ENCODE results near the gene GRIA2.

The GRIA2 gene

DNA sequence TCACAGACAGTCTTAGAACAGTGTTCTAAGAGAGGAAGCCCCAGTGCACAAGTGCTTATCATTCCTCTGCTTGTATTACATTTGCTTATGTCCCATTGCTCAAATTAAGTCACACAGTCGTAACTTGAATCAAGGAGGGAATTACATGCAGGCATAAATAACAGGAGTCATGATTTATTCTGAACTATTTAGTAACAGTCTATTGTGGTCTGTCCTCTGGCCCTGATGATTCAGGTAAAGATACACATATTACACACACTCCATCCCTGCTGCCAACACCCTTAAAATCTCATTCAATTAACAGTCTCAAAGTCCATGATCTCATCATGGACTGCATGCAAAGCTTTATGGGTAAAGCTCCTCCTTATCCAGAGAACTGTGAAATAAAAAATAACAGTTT, 60.1 kb downstream of the GRIA2 start:
- Histone ChIP-seq H3K27me3 (replicated peaks in 2 of 5; ENCODE audit: control insufficient read depth in 4 of 5, insufficient read depth in 5 of 5, low read length in 4 of 5) (no peaks in the 10 kb centered on the region), H3K4me3 (ENCODE audit: control insufficient read depth in 1 of 7, extremely low read depth in 1 of 7, insufficient read depth in 4 of 7, low read depth in 2 of 7, low read length in 6 of 7) (no peak overlapping the region), H3K9me3 (ENCODE audit: control extremely low read depth in 1 of 5, control insufficient read depth in 4 of 5, insufficient read depth in 2 of 5, low read depth in 1 of 5, low read length in 4 of 5) (no peaks in the 10 kb centered on the region), H3K27ac (ENCODE audit: insufficient read depth in 1 of 2, low read depth in 1 of 2, low read length in 2 of 2, poor library complexity in 1 of 2, severe bottlenecking in 2 of 2) (no peak overlapping the region), H3K4me1 (ENCODE audit: control extremely low read depth in 1 of 4, control insufficient read depth in 4 of 4, insufficient read depth in 4 of 4, low read length in 3 of 4) (no peaks in the 10 kb centered on the region), H3K36me3 (ENCODE audit: control insufficient read depth in 4 of 4, insufficient read depth in 4 of 4, low read length in 3 of 4) (no peaks in the 10 kb centered on the region)
- DNase-seq, result no peak
- ChIA-PET POLR2A (no interaction called here), CTCF (no interaction called here)
- WGBS (ENCODE audit: insufficient coverage), result no CpG with 5 or more reads among the region's 1 CpG

DNA sequence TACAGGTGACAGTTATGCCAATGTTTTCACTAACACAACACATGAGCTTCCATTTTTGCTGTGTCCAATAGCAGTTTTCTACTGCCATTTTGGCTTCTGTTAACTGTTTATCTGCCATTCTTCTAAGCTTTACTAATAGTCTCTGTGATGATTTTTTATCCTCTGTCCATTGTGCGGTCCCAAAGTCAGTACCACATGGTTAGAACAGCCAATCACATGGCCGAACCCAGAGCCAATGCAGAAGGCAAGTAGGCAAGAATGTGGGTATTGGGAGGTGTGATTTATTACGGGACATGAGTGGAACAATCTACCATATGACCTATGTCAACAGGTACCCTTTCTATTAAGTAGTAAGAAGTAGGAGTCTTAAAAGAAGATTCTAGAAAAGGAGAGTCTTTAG, 61.5 kb downstream of the GRIA2 start:
- H3K27ac ChIP-seq (ENCODE audit: insufficient read depth in 1 of 2, low read depth in 1 of 2, low read length in 2 of 2, poor library complexity in 1 of 2, severe bottlenecking in 2 of 2), result no peak overlapping the region
- no peak overlapping the region for H3K4me3 ChIP-seq (ENCODE audit: control insufficient read depth in 1 of 7, extremely low read depth in 1 of 7, insufficient read depth in 4 of 7, low read depth in 2 of 7, low read length in 6 of 7)
- WGBS (ENCODE audit: insufficient coverage), result no CpG with 5 or more reads among the region's 3 CpGs
- no peaks in the 10 kb centered on the region for H3K4me1 ChIP-seq (ENCODE audit: control extremely low read depth in 1 of 4, control insufficient read depth in 4 of 4, insufficient read depth in 4 of 4, low read length in 3 of 4)
- ChIA-PET CTCF (no interaction called here), POLR2A (no interaction called here)
- H3K36me3 ChIP-seq (ENCODE audit: control insufficient read depth in 4 of 4, insufficient read depth in 4 of 4, low read length in 3 of 4), result no peaks in the 10 kb centered on the region
- DNase-seq, result no peak
- peaks cover 0 to 2% (median 0%) of the 10 kb centered on the region in 5 experiments for H3K27me3 ChIP-seq (replicated peaks in 2 of 5; ENCODE audit: control insufficient read depth in 4 of 5, insufficient read depth in 5 of 5, low read length in 4 of 5)
- no peaks in the 10 kb centered on the region for H3K9me3 ChIP-seq (ENCODE audit: control extremely low read depth in 1 of 5, control insufficient read depth in 4 of 5, insufficient read depth in 2 of 5, low read depth in 1 of 5, low read length in 4 of 5)

DNA sequence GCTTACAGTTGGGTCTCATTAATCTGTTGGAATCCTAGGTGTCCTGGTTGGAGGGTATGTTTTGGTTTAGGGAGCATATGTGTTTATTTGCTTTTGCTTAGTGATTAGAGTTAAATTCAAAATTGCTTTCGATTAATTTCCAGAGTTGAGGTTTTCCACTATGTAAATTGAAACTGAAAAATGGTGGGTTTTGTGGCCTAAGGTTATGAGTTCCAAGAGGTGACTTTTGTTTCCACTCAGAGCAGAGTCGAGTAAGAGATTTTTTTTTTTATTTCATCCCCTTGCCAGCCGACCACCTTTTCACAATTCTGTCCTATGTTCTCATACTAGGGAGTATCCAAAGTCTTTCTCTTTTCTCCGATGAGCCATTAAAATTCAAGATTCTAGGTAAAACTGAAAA, 66.9 kb downstream of the GRIA2 start:
- H3K36me3 ChIP-seq (ENCODE audit: control insufficient read depth in 4 of 4, insufficient read depth in 4 of 4, low read length in 3 of 4), result no peaks in the 10 kb centered on the region
- H3K4me3 ChIP-seq (ENCODE audit: control insufficient read depth in 1 of 7, extremely low read depth in 1 of 7, insufficient read depth in 4 of 7, low read depth in 2 of 7, low read length in 6 of 7), result no peak overlapping the region
- H3K27ac ChIP-seq (ENCODE audit: insufficient read depth in 1 of 2, low read depth in 1 of 2, low read length in 2 of 2, poor library complexity in 1 of 2, severe bottlenecking in 2 of 2), result no peak overlapping the region
- WGBS (ENCODE audit: insufficient coverage), result 100% methylated on average over 1 of the region's 4 CpGs
- POLR2A ChIA-PET, result no interaction called here
- DNase-seq, result no peak
- H3K9me3 ChIP-seq (ENCODE audit: control extremely low read depth in 1 of 5, control insufficient read depth in 4 of 5, insufficient read depth in 2 of 5, low read depth in 1 of 5, low read length in 4 of 5), result no peaks in the 10 kb centered on the region
- CTCF ChIA-PET, result no interaction called here
- no peaks in the 10 kb centered on the region for H3K4me1 ChIP-seq (ENCODE audit: control extremely low read depth in 1 of 4, control insufficient read depth in 4 of 4, insufficient read depth in 4 of 4, low read length in 3 of 4)
- peaks cover 0 to 2% (median 0%) of the 10 kb centered on the region in 5 experiments for H3K27me3 ChIP-seq (replicated peaks in 2 of 5; ENCODE audit: control insufficient read depth in 4 of 5, insufficient read depth in 5 of 5, low read length in 4 of 5)

DNA sequence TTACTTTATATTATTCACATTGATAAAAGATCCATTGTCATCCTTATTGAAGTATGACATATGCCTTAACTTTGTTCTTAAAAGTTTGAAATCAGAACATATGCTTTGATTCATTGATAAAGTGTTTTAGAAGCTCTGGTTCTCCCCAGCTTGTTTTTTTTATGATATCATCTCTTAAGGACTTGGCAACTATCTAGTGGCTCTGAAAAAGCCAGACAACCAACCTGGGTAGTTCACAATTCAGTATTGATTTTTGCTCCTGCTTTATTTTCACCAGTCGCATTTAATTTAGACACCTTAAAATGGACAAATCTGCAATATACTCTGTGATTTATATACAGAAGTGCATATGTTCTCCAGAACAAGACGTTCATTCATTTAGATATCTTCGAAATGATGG, 70.1 kb downstream of the GRIA2 start:
- H3K27me3 ChIP-seq (replicated peaks in 2 of 5; ENCODE audit: control insufficient read depth in 4 of 5, insufficient read depth in 5 of 5, low read length in 4 of 5), result peaks cover 0 to 2% (median 0%) of the 10 kb centered on the region in 5 experiments
- H3K36me3 ChIP-seq (ENCODE audit: control insufficient read depth in 4 of 4, insufficient read depth in 4 of 4, low read length in 3 of 4), result no peaks in the 10 kb centered on the region
- H3K4me1 ChIP-seq (ENCODE audit: control extremely low read depth in 1 of 4, control insufficient read depth in 4 of 4, insufficient read depth in 4 of 4, low read length in 3 of 4), result no peaks in the 10 kb centered on the region
- no peaks in the 10 kb centered on the region for H3K9me3 ChIP-seq (ENCODE audit: control extremely low read depth in 1 of 5, control insufficient read depth in 4 of 5, insufficient read depth in 2 of 5, low read depth in 1 of 5, low read length in 4 of 5)
- H3K4me3 ChIP-seq (ENCODE audit: control insufficient read depth in 1 of 7, extremely low read depth in 1 of 7, insufficient read depth in 4 of 7, low read depth in 2 of 7, low read length in 6 of 7), result no peak overlapping the region
- no peak overlapping the region for H3K27ac ChIP-seq (ENCODE audit: insufficient read depth in 1 of 2, low read depth in 1 of 2, low read length in 2 of 2, poor library complexity in 1 of 2, severe bottlenecking in 2 of 2)
- WGBS (ENCODE audit: insufficient coverage), result 100% methylated on average over 1 of the region's 3 CpGs
- no peak for DNase-seq
- CTCF ChIA-PET, result no interaction called here
- POLR2A ChIA-PET, result no interaction called here

DNA sequence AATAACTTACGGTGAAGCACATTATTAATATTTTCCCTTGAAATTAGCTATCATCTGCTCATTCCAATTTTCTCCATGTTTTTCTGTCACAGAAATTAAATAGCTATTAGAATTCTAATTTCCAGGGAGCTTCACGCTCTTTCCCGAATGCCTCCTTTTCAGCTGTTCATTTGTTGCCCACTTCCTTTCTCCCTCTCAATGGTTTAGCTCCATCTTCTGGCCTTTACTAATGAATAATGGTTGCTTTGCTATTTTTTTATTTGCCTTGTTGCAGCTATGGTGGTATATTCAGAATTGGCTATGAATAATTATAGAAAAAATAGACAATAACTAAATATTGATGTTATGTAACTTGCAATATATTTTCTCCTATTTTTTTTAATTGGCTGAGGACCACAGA, 70.5 kb downstream of the GRIA2 start:
- H3K4me1 ChIP-seq (ENCODE audit: control extremely low read depth in 1 of 4, control insufficient read depth in 4 of 4, insufficient read depth in 4 of 4, low read length in 3 of 4), result no peaks in the 10 kb centered on the region
- no peaks in the 10 kb centered on the region for H3K36me3 ChIP-seq (ENCODE audit: control insufficient read depth in 4 of 4, insufficient read depth in 4 of 4, low read length in 3 of 4)
- H3K27ac ChIP-seq (ENCODE audit: insufficient read depth in 1 of 2, low read depth in 1 of 2, low read length in 2 of 2, poor library complexity in 1 of 2, severe bottlenecking in 2 of 2), result no peak overlapping the region
- 100% methylated on average over 1 of the region's 3 CpGs for WGBS (ENCODE audit: insufficient coverage)
- no peaks in the 10 kb centered on the region for H3K9me3 ChIP-seq (ENCODE audit: control extremely low read depth in 1 of 5, control insufficient read depth in 4 of 5, insufficient read depth in 2 of 5, low read depth in 1 of 5, low read length in 4 of 5)
- no peak overlapping the region for H3K4me3 ChIP-seq (ENCODE audit: control insufficient read depth in 1 of 7, extremely low read depth in 1 of 7, insufficient read depth in 4 of 7, low read depth in 2 of 7, low read length in 6 of 7)
- peaks cover 0 to 2% (median 0%) of the 10 kb centered on the region in 5 experiments for H3K27me3 ChIP-seq (replicated peaks in 2 of 5; ENCODE audit: control insufficient read depth in 4 of 5, insufficient read depth in 5 of 5, low read length in 4 of 5)
- ChIA-PET POLR2A (no interaction called here), CTCF (no interaction called here)
- DNase-seq, result no peak

DNA sequence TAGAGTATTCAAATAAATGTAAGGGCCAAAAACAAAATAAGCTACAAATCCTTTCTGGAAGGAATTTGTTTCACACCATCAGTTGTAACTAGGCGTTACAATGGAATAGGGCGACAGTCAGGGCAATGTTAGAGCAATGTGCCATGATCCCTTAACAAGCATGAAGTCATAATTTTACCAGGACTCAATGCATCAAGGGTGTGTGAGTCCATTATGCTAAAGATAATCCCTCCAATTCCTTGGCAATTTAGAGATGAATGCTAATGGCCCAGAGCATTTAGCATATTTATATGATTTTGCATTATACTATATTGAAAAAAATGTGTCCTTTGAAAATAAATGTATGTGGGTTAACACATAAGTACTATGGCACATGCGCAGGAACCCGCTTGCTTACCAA, 73.1 kb downstream of the GRIA2 start:
- H3K9me3 ChIP-seq (ENCODE audit: control extremely low read depth in 1 of 5, control insufficient read depth in 4 of 5, insufficient read depth in 2 of 5, low read depth in 1 of 5, low read length in 4 of 5), result no peaks in the 10 kb centered on the region
- POLR2A ChIA-PET, result interaction anchor here (0.6 kb wide), 1 partner anchor 684 kb away, joined by 3 read pairs; no protein-coding TSS in a partner anchor
- H3K4me1 ChIP-seq (ENCODE audit: control extremely low read depth in 1 of 4, control insufficient read depth in 4 of 4, insufficient read depth in 4 of 4, low read length in 3 of 4), result no peaks in the 10 kb centered on the region
- DNase-seq, result no peak
- no peak overlapping the region for H3K27ac ChIP-seq (ENCODE audit: insufficient read depth in 1 of 2, low read depth in 1 of 2, low read length in 2 of 2, poor library complexity in 1 of 2, severe bottlenecking in 2 of 2)
- CTCF ChIA-PET, result no interaction called here
- 91% methylated on average over 4 of the region's 4 CpGs for WGBS (ENCODE audit: insufficient coverage)
- no peaks in the 10 kb centered on the region for H3K27me3 ChIP-seq (replicated peaks in 2 of 5; ENCODE audit: control insufficient read depth in 4 of 5, insufficient read depth in 5 of 5, low read length in 4 of 5)
- no peaks in the 10 kb centered on the region for H3K36me3 ChIP-seq (ENCODE audit: control insufficient read depth in 4 of 4, insufficient read depth in 4 of 4, low read length in 3 of 4)
- H3K4me3 ChIP-seq (ENCODE audit: control insufficient read depth in 1 of 7, extremely low read depth in 1 of 7, insufficient read depth in 4 of 7, low read depth in 2 of 7, low read length in 6 of 7), result no peak overlapping the region

DNA sequence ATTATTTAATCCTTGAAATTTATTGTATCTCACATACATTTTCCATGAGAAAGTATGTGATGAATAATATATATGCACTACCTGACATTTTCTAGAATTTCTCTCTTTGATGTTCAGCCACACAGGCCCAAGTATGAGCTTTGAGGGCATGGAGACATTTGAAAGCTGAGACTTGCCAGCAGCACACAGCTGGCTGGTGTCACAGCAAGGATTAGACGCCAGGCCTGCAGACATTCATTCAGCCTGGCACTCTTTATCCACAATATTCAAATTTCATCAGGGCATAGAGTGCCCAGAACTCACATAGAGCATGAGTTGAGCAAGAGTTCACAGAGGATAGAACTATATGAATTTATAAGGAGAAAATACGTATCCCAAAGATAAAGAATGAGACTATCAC, 74.0 kb downstream of the GRIA2 start:
- ChIA-PET CTCF (no interaction called here), POLR2A (no interaction called here)

More for the DNA sequence above, 74.0 kb downstream of the GRIA2 start:
- Histone ChIP-seq H3K36me3 (ENCODE audit: control insufficient read depth in 4 of 4, insufficient read depth in 4 of 4, low read length in 3 of 4) (no peaks in the 10 kb centered on the region), H3K27me3 (replicated peaks in 2 of 5; ENCODE audit: control insufficient read depth in 4 of 5, insufficient read depth in 5 of 5, low read length in 4 of 5) (no peaks in the 10 kb centered on the region), H3K4me1 (ENCODE audit: control extremely low read depth in 1 of 4, control insufficient read depth in 4 of 4, insufficient read depth in 4 of 4, low read length in 3 of 4) (no peaks in the 10 kb centered on the region), H3K9me3 (ENCODE audit: control extremely low read depth in 1 of 5, control insufficient read depth in 4 of 5, insufficient read depth in 2 of 5, low read depth in 1 of 5, low read length in 4 of 5) (no peaks in the 10 kb centered on the region), H3K4me3 (ENCODE audit: control insufficient read depth in 1 of 7, extremely low read depth in 1 of 7, insufficient read depth in 4 of 7, low read depth in 2 of 7, low read length in 6 of 7) (no peak overlapping the region), H3K27ac (ENCODE audit: insufficient read depth in 1 of 2, low read depth in 1 of 2, low read length in 2 of 2, poor library complexity in 1 of 2, severe bottlenecking in 2 of 2) (no peak overlapping the region)
- no peak for DNase-seq
- no CpG with 5 or more reads among the region's 2 CpGs for WGBS (ENCODE audit: insufficient coverage)

All from common myeloid progenitor, CD34-positive (primary cell).